ENCODE results near the gene PAPLN. TPM values are rescaled to one million over a fixed set of nuclear protein-coding genes. Genes with fewer than 3 reads are reported as not detected.

PAPLN gene
- total and polyA plus RNA-seq, 2 experiments from 2014 or later = 2.8 to 13.2 TPM

DNA sequence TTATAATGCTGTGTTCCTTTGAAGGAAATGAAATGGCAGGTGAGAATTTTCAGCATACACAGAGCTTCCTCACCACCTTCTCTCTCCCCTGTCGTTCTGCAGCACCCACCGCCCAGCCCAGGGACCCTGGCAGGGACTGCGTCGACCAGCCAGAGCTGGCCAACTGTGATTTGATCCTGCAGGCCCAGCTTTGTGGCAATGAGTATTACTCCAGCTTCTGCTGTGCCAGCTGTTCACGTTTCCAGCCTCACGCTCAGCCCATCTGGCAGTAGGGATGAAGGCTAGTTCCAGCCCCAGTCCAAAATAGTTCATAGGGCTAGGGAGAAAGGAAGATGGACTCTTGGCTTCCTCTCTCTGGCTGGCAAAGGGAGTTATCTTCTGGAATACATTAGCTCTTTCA lies 35.1 kb downstream of the PAPLN start (continued):
- TF ChIP-seq CTCF (conservative IDR thresholded peaks at IDR 0.05; ENCODE audit: low read depth in 2 of 2) (no peak), JUNB (IDR thresholded peaks at IDR 0.05; ENCODE audit: unreplicated experiment) (no peak), ZNF331 (CRISPR knock-in tag; IDR thresholded peaks at IDR 0.05; ENCODE audit: low read depth) (no peak), CREB1 (CRISPR knock-in tag; IDR thresholded peaks at IDR 0.05; ENCODE audit: low read depth) (no peak), STAT1 (IDR thresholded peaks at IDR 0.05; ENCODE audit: unreplicated experiment) (no peak), EZH2phosphoT487 (IDR thresholded peaks at IDR 0.05; ENCODE audit: unreplicated experiment) (no peak), POLR2AphosphoS5 (IDR thresholded peaks at IDR 0.05; ENCODE audit: low read depth) (no peak), ZNF114 (CRISPR knock-in tag; IDR thresholded peaks at IDR 0.05) (no peak), NANOG (IDR thresholded peaks at IDR 0.05; ENCODE audit: borderline replicate concordance) (no peak)
- TF ChIP-seq, protein P1, sequence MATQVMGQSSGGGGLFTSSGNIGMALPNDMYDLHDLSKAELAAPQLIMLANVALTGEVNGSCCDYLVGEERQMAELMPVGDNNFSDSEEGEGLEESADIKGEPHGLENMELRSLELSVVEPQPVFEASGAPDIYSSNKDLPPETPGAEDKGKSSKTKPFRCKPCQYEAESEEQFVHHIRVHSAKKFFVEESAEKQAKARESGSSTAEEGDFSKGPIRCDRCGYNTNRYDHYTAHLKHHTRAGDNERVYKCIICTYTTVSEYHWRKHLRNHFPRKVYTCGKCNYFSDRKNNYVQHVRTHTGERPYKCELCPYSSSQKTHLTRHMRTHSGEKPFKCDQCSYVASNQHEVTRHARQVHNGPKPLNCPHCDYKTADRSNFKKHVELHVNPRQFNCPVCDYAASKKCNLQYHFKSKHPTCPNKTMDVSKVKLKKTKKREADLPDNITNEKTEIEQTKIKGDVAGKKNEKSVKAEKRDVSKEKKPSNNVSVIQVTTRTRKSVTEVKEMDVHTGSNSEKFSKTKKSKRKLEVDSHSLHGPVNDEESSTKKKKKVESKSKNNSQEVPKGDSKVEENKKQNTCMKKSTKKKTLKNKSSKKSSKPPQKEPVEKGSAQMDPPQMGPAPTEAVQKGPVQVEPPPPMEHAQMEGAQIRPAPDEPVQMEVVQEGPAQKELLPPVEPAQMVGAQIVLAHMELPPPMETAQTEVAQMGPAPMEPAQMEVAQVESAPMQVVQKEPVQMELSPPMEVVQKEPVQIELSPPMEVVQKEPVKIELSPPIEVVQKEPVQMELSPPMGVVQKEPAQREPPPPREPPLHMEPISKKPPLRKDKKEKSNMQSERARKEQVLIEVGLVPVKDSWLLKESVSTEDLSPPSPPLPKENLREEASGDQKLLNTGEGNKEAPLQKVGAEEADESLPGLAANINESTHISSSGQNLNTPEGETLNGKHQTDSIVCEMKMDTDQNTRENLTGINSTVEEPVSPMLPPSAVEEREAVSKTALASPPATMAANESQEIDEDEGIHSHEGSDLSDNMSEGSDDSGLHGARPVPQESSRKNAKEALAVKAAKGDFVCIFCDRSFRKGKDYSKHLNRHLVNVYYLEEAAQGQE (IDR thresholded peaks at IDR 0.05; ENCODE audit: unreplicated experiment) = no peak
- TF ChIP-seq, protein P2, sequence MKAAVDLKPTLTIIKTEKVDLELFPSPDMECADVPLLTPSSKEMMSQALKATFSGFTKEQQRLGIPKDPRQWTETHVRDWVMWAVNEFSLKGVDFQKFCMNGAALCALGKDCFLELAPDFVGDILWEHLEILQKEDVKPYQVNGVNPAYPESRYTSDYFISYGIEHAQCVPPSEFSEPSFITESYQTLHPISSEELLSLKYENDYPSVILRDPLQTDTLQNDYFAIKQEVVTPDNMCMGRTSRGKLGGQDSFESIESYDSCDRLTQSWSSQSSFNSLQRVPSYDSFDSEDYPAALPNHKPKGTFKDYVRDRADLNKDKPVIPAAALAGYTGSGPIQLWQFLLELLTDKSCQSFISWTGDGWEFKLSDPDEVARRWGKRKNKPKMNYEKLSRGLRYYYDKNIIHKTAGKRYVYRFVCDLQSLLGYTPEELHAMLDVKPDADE (IDR thresholded peaks at IDR 0.05) = no peak

DNA sequence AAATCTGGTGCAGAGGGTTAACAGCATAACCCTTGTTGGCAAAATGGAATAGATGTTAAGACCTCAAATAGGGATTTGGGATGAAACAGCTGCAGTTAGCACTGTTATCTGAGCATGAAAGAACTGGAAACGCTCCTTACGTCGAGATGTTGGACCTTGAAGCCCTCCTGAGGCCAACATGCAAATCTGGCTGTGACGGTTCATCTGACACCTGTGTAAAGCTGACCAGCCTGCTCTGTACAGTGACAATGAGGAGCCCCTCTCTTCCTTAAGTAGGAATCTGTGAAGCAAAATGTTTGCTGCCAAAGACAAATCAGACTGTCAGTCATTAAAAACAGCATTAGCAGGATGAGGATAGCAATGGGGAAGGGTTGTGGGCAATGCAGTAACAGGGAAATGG lies 36.5 kb downstream of the PAPLN start:
- H3K79me2 ChIP-seq (replicated peaks; ENCODE audit: insufficient read depth) = no peaks in the 10 kb centered on the region
- peaks cover 17% of the 10 kb centered on the region; the same call in 1 of the 2 replicates for H3F3A ChIP-seq (replicated peaks; ENCODE audit: low read depth)
- ATAC-seq (no peak), DNase-seq (ENCODE audit: low spot score) (no peak)
- H3K4me1 Mint-ChIP-seq = peaks cover 14% of the 10 kb centered on the region
- no peak overlapping the region for H2AFZ ChIP-seq
- H3K4me3 Mint-ChIP-seq = no peak overlapping the region
- no peak overlapping the region for H3K4me3 ChIP-seq
- no peaks in the 10 kb centered on the region for H3K27me3 ChIP-seq (ENCODE audit: insufficient read depth)
- H3K27ac Mint-ChIP-seq = no peak overlapping the region
- peaks cover 10% of the 10 kb centered on the region for H3K4me1 ChIP-seq (ENCODE audit: insufficient read depth)
- peaks cover 25% of the 10 kb centered on the region for H3K36me3 Mint-ChIP-seq (ENCODE audit: low read depth)
- H3K36me3 ChIP-seq (ENCODE audit: insufficient read depth) = peaks cover 5% of the 10 kb centered on the region; the same call in 1 of the 2 replicates
- H3K9me2 ChIP-seq (ENCODE audit: insufficient read depth) = no peaks in the 10 kb centered on the region
- peaks cover 2% of the 10 kb centered on the region for H3K27me3 Mint-ChIP-seq (ENCODE audit: insufficient read depth, low read depth, poor library complexity)
- H4K20me1 ChIP-seq (replicated peaks; ENCODE audit: insufficient read depth) = peaks cover 8% of the 10 kb centered on the region; the same call in 1 of the 2 replicates
- H3K4me2 ChIP-seq = no peak overlapping the region
- H3K9me3 Mint-ChIP-seq = no peaks in the 10 kb centered on the region
- H3K27ac ChIP-seq (ENCODE audit: low read depth) = peak overlapping the region; percentile 50; the same call in 1 of the 2 replicates
- TF ChIP-seq JUNB (IDR thresholded peaks at IDR 0.05; ENCODE audit: unreplicated experiment) (no peak), NANOG (IDR thresholded peaks at IDR 0.05; ENCODE audit: borderline replicate concordance) (no peak)
- TF ChIP-seq, protein P3, sequence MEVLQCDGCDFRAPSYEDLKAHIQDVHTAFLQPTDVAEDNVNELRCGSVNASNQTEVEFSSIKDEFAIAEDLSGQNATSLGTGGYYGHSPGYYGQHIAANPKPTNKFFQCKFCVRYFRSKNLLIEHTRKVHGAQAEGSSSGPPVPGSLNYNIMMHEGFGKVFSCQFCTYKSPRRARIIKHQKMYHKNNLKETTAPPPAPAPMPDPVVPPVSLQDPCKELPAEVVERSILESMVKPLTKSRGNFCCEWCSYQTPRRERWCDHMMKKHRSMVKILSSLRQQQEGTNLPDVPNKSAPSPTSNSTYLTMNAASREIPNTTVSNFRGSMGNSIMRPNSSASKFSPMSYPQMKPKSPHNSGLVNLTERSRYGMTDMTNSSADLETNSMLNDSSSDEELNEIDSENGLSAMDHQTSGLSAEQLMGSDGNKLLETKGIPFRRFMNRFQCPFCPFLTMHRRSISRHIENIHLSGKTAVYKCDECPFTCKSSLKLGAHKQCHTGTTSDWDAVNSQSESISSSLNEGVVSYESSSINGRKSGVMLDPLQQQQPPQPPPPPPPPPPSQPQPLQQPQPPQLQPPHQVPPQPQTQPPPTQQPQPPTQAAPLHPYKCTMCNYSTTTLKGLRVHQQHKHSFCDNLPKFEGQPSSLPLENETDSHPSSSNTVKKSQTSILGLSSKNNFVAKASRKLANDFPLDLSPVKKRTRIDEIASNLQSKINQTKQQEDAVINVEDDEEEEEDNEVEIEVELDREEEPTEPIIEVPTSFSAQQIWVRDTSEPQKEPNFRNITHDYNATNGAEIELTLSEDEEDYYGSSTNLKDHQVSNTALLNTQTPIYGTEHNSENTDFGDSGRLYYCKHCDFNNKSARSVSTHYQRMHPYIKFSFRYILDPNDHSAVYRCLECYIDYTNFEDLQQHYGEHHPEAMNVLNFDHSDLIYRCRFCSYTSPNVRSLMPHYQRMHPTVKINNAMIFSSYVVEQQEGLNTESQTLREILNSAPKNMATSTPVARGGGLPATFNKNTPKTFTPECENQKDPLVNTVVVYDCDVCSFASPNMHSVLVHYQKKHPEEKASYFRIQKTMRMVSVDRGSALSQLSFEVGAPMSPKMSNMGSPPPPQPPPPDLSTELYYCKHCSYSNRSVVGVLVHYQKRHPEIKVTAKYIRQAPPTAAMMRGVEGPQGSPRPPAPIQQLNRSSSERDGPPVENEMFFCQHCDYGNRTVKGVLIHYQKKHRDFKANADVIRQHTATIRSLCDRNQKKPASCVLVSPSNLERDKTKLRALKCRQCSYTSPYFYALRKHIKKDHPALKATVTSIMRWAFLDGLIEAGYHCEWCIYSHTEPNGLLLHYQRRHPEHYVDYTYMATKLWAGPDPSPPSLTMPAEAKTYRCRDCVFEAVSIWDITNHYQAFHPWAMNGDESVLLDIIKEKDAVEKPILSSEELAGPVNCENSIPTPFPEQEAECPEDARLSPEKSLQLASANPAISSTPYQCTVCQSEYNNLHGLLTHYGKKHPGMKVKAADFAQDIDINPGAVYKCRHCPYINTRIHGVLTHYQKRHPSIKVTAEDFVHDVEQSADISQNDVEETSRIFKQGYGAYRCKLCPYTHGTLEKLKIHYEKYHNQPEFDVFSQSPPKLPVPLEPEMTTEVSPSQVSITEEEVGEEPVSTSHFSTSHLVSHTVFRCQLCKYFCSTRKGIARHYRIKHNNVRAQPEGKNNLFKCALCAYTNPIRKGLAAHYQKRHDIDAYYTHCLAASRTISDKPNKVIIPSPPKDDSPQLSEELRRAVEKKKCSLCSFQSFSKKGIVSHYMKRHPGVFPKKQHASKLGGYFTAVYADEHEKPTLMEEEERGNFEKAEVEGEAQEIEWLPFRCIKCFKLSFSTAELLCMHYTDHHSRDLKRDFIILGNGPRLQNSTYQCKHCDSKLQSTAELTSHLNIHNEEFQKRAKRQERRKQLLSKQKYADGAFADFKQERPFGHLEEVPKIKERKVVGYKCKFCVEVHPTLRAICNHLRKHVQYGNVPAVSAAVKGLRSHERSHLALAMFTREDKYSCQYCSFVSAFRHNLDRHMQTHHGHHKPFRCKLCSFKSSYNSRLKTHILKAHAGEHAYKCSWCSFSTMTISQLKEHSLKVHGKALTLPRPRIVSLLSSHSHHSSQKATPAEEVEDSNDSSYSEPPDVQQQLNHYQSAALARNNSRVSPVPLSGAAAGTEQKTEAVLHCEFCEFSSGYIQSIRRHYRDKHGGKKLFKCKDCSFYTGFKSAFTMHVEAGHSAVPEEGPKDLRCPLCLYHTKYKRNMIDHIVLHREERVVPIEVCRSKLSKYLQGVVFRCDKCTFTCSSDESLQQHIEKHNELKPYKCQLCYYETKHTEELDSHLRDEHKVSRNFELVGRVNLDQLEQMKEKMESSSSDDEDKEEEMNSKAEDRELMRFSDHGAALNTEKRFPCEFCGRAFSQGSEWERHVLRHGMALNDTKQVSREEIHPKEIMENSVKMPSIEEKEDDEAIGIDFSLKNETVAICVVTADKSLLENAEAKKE (CRISPR knock-in tag; IDR thresholded peaks at IDR 0.05) = no peak

All from GM23338 (cell line).